Measurements from ENCODE around the gene SLC29A3. TPM values are rescaled to one million over a fixed set of nuclear protein-coding genes. Genes with fewer than 3 reads are reported as not detected.
A peak's percentile ranks its signal among the peaks of the same experiment; 100 is the strongest.
"Not testable (repeated sequence)": the region's sequence is repeated elsewhere in the genome, so short reads cannot be mapped to it uniquely, and the experiment has no call there.

SLC29A3 gene
- 1.0 and 1.8 TPM in 2 replicates for total RNA-seq (2014; rRNA removed)
- 1.7 TPM for polyA plus RNA-seq (2012)

DNA sequence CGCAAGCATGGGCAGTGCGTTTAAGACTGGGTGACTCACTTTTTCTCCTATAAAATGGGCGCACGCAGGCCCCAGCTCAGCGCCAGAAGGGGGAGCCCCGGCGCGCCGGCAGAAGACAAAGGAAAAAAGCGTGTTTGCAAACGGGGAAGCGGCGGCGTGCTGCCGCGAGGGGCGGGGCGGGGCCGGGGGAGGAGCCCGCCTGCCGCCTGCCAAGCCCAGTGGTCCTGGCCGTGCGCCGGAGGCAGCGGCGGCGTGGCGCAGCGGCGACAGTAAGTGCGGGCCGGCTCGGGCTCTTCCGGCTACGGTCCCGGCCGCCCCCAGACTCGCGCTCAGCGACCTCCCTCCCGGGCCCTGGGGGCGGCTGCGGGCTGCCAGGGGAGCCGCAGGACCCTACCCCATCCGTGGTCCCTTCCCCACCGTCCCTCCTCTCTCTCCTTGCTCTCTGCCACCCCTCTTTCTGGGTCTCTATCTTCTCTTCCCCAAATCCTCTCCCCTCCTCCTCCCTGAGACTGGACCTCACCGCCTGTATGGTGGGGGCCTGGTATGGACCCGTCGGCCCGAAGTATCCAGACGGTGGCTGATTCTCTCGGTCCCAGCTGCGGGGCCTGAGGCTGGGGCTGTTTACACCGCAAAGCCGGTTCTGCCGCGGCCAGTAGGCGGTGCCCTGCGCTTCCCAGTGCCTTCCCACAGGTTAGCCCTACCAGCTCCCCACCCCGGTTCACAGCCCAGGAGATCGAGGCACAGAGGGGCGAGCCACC lies at the start of gene SLC29A3:
Gene SLC29A3 (plus strand): TSS at position 218 of the 758 bp plus-strand sequence. CDS start 51 bp downstream, at position 269.
- DNase-seq (ENCODE audit: low read depth), result peak; percentile 66

DNA sequence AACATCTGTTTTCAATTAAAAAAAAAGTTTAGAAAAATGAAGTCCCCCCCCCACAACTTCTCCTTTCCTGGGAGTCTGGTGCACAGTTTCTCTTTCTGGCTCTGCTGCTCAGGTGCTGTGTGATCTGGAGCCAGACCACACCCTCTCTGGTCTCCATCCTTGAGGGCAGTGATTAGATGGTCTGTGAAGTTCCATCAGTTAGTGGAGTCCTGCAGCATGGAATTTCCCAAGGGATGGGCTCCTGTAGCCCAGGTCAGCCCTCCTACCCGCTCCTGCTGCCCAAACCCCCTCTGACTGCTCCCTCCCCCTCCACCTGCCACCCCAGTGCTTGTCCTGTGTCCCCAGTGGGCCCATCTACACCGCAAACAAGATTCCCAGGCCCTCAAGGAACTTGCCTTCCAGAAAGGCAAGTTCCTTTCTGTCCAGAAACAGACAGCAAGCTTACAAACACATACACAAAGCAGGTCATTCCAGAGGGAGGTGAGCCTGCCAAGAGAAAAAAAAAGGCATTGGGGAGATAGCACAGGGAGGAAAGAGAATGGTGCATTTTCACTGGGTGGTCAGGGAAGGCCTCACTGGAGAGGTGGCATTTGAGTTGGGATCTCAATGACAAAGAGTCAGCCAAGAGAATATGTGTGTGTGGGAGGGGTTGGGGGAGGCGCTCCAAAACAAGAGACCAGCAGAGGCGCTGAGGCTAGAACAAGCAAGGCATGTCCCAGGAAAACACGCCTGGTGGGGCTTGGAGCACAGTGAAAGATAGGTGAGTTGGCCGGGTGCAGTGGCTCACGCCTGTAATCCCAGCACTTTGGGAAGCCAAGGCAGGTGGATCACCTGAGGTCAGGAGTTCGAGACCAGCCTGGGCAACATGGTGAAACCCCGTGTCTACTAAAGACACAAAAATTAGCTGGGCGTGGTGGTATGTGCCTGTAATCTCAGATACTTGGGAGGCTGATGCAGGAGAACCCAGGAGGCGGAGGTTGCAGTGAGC lies 49.5 kb upstream of the SLC29A3 start:
- no peak for DNase-seq (ENCODE audit: low read depth)

DNA sequence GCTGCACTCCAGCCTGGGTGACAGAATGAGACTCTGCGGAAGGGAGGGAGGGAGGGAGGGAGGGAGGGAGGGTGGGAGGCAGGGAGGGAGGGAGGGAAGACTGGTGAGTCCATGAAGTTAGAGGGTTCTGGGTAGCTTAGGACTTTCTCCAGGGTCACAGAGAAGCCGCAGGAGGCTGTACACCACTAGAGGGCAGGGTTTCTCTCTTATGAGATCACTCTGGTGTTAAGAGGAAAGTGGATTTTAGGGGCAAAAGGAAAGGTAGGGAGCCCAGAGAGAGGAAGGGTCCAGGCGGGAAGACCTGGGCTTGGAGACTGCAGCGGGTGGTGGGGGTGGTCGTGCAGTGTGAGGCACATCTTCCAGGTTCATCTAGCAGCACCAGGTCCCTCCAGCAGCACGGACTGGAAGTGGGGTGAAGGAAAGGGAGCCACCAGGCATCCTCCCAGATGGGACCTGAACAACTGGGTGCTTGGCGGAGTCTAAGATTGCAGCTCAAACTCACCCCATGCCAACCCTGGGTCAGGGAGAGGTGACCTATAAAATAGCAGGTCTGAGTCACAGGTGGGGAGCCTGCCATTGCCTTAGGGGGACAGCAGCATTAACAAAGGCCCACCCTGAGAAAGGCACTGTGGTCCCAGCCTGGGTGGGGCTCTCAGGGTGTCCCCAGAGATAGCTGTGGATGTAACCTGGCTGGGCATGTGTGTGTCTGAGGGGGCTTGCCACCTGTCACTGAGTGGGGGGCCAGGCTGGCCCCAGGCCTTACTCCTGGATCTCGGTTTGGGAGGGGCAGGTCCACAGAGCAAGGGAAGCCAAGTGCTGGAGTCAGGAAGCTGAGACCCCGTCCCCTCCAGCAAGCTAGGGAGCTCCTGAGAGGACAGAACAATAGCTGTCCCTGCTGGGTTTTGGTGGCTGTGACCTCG lies 48.5 kb upstream of the SLC29A3 start:
- DNase-seq (ENCODE audit: low read depth), result peak; percentile 59

DNA sequence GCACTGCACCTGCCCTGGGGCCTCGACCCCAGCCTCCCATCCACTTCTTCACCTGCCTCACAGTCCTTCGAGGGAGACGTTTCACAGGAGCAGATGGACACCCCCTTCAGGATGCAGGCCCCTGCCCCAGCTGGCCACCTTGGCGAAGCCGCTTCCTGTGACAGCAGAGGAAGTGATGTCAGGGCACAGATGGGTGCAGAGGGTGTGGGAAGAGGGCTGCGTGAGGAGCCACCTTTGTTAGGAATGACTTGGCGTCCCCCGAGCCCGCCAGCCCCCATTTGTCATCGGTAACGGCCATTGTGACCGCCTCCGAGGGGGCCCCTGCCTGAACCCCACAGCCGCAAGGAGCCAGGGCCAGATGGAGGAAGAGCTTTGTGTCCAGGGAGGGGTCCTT lies 47.4 kb upstream of the SLC29A3 start:
- no peak for DNase-seq (ENCODE audit: low read depth)

DNA sequence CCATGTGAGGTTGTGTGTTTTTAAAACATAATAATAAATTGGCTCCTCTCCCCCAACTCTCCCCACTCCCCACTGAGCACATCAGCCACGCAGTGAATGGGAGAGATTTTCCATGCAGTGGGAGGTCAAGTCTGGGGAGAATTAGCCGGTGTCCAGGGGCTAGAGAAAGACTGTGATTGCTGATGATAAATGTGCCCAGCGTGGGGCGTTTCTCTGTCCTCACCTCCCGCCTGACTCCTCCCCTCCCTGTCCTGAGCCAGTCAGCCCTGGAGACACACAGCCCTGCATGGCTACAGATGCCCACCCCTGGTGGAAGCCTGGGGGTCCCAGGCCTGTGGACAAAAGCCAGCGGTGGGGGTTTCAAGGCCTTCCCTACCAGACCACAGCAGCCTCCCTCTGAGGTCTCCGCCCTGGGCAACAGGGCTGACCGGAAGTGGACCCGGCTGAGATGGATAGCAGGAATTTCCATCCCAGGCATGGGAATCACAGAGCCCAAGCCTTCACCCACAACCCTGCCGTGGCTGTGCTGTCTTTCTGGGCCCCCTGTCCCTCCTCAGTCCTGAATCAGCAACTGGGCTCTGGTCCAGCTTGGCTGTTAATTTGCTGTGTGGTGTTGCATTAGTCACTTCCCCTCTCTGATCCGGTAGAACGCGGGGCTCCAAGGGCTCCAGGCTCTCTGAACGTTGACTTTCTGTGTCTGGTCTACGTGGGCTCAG lies 46.8 kb upstream of the SLC29A3 start:
- peak; percentile 37 for DNase-seq (ENCODE audit: low read depth)

DNA sequence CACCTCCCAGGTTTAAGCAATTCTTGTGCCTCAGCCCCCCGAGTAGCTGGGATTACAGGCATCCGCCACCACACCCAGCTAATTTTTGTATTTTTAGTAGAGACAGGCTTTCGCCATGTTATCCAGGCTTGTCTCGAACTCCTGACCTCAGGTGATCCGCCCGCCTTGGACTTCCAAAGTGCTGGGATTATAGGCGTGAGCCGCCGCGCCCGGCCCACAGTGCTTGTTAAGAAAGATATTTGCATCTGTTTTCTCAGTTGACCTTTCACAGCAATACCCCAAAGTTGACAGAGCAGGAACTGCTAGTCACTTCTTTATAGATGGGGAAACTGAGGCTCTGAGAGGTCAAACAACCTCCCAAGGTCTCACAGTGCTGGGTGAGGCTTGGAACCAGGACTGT lies 46.1 kb upstream of the SLC29A3 start:
- not testable (repeated sequence) for DNase-seq (ENCODE audit: low read depth)

DNA sequence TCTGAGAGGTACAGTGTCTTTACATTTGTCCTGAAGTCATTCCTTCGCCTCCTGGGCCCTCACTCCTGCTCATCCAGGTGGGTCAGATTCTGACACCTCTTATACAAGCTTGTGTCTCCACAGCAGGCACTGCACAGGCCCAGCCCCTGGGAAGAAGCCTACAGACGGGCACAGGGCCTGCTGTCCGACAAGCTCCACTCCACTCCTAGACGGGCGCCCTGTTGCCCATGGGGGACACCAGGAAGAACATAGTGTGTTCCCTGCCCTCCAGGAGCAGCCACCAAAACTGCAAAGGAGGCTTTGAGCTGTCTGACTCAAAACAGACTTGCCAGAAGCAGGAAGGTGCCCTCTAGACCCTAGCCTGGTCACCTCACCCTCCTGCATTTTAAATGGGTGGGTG lies 45.6 kb upstream of the SLC29A3 start:
- DNase-seq (ENCODE audit: low read depth), result no peak

DNA sequence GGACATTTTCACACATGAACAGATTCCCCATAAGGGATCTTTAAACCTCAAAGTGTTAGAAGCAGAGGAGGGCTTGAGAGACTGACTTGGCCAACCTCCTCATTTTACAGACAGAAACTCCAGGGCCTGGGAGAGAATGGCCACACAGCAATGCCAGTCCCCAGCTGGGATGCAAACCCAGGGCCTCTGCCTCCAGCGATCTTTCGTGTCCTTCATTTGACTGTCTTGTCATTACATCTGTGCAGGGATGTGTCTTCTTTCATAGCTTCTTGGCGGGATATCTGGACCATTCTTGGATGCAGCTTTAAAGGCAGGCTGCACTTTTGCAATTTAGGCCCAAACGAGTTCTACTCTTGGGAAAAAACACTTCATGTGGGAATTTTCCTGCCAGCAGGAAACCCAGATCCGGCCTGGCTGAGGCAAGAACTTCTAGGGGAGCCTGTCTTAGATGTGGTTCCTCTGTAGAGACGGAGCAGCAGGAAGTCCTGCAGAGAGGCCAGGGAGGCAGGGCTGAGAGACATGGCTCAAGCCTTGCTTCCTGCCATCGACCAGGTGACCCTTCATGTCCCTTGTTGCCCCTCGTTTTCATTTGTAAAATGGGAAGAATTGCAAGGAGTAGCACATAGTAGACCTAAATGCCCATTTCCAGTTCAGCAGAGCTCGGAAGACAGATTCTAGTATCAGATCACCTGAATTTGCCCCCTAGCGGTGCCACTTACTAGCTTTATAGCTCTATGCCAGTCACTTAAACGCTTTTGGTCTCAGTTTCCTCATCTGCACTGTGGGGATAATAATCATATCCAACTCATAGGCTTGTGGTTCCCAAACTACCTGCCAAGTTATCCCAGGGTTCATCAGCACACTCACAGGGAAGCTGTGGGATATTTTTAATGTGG lies 43.9 kb upstream of the SLC29A3 start:
- no peak for DNase-seq (ENCODE audit: low read depth)

DNA sequence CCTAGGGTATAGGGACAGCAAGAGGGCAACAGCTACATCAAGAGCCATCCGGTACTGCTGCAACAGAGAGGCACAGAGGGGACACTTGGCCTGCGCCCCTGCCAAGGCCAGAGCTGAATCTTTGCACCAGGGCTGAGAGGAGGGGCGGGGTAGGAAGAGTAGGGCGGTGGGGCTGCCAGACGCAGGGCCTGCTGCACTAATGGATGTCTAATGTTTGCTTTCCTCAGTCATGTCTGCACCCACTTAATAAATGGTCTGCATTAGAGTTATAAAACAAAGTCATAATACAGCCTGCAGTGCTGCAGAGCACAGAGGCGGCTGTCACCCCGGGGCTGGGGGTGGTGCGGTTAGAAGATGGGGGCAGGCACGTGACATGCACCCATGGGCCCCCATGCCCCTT lies 42.2 kb upstream of the SLC29A3 start:
- no peak for DNase-seq (ENCODE audit: low read depth)

DNA sequence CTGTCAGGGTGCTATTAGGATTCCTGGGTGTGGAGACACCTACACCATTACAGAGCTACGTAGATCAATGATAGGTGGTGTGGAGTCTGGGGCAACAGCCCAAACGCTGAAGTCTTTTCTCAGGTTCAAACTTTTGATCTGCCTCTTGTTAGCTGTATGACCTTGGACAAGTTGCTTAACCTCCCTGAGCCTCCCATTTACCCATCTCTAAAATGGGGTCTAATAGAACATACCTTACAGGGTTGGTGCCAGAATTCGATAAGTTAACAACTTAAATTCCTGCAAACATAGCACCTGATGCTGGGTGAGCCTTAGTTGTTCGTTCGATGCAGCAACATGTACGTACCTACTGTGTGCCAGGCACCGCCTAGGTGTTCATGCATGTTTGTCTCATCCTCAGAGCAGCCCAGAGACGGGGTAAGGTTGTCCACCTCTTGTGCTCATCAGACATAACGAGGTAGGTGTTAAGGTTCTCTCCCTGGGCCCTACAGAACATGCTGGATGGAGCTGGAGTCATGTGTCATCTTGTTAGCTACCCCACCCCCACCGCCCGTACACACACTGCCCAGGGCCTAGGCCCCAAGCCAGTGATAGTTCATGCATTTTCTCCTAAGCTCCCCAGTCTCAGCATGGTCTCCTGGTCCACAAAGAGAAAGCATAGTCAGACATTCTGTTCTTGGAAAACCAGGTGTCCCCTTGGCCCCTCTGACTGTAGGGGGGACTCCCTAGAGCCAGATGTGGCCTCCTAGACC lies 41.0 kb upstream of the SLC29A3 start:
- no peak for DNase-seq (ENCODE audit: low read depth)

DNA sequence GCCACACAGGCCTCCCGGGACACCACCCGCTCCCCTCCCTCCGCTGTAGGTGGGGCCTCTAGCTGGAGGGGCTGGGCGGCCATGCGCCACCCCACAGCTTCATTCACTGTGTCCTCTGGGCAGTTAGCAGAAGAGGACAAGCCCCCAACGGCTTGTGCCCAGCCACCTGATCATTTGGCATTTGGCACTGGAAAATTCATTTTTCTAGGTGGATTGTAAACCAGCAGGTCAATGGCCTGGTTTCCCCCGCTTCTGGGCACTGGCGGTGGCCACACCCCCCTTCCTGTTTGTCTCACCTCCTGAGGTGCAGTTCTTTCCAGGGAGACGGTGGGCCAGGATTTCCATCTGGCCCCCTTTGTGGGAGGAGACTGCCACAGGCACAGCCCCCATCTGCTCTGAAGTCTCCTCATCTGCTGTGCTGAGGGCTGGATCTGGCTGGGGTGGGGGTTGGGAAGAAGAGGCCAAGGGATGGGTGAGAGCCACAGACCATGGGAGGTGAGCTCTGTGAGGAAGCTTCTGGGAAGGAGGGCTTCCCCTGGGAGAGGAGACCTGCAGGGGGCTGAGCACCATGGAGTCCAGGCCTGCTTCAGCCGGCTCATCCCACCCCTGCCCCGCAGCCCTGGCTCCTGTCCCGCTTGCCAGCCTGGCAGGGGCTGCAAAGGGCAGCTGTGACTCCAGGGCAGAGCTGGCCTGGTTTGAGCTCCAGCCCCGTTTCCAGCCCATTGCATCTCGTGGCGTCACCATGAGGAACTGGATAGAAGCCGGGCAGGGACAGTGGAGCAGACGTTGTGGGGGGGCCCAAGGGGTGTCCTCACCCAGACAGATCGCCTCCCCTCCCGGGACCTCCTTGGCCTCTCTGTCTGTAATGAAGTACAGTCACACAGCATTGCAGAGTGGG lies 40.1 kb upstream of the SLC29A3 start:
- DNase-seq (ENCODE audit: low read depth), result no peak

DNA sequence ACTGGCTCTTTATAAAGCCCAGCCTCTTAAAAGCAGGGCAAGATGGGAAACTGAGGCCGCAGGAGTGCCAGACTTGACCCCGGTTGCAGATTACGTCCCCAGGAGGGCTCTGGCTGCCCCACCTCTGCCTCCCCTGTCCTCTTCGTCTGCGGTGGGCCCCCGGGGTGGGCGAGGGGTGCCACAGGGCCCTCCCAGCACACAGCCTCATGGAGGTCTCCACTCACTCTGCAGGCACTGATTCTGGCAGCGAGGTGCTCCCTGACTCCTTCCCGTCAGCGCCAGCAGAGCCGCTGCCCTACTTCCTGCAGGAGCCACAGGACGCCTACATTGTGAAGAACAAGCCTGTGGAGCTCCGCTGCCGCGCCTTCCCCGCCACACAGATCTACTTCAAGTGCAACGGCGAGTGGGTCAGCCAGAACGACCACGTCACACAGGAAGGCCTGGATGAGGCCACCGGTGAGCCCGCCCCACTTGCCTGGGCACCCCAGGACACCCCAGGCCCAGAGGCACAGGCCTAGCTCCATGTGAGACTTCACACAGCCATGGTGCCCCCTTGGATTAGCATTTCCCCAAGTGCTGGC lies 39.4 kb upstream of the SLC29A3 start:
- DNase-seq (ENCODE audit: low read depth), result no peak

DNA sequence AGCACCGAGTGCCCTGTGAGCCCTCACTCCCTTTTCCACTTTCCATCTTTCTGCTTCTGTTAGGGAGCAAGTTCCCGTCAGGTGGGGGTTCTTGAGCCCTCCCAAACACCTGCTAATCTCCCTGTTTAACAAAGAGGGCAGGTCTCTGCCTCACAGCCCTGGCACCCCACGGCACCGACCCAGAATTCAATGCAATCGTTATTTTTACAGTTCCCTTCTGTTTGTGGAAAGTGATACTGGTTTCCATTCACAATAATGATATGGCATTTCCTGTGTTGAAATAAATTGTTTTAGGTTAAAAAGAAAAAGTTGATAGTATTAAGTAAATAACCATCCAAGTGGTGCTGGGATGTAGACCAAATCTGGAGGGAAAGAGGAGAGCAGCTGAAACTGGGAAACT lies 38.8 kb upstream of the SLC29A3 start:
- DNase-seq (ENCODE audit: low read depth), result no peak

DNA sequence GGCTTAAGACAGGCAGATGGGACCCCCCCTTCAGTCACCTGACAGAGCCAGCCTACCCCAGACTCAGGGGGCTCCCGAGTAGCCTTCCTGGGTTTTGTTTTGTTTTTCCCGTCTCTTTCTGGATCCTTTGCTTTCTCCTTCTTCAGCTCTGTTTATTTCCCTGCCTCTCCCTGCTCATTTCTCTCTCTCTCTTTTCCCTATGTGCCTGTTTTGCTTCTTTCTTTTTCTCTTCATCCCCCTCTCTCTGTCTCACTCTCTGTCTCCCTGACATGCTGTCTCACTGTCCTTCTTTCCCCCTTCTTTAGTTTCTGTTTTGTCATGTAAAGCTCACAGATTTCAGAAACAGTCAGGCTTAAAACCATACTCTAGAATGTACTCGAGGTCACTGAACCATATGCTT lies 38.2 kb upstream of the SLC29A3 start:
- DNase-seq (ENCODE audit: low read depth), result no peak

DNA sequence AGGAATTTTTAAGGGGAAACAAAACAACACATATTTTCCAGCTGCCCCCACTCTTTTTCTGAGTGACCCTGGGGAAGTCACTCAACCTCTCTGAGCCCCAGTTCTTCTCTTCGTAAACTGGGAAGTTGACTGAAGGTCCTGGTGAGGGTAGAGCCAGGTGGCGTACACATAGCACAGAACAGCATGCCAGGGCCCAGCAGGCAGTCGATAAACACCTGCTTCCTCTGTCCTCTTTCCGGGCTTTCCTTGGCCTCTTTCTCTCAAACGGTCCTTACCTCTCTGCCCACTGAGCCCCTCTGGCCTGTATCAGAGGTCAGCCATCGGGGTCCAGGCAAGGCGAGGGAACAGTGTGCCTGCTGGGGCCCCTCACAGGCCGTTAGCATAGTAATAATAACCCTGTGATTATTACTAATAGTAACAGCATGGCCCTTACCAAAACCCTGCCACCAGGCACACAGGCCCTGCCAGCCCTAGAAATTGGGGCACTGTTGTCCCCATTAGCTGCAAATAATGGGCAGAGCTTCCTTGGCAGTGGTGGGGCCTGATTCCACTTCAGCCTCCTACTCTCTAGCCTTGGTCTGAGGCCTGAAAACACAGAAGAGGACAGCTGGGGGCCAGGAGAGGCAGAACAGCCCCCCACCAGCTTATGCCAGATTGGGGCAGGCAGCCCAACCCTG lies 37.3 kb upstream of the SLC29A3 start:
- no peak for DNase-seq (ENCODE audit: low read depth)

DNA sequence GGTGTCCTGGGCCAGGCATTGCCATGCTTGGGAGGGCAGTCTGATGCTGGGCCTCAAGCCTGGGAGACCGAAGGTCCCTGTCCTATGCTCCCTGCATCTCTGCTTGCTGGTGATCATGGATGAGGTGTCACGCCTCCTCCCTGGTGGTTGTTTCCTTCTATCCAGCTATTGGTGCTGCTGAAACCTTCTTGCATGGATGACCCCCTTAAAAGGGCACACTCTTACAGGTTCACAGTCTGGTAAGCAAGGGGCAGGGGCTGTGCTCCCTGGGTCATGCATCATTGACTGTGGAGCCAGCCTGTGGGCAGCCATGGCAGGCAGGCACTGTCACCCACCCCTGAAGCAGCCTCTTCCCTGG lies 36.8 kb upstream of the SLC29A3 start:
- no peak for DNase-seq (ENCODE audit: low read depth)

DNA sequence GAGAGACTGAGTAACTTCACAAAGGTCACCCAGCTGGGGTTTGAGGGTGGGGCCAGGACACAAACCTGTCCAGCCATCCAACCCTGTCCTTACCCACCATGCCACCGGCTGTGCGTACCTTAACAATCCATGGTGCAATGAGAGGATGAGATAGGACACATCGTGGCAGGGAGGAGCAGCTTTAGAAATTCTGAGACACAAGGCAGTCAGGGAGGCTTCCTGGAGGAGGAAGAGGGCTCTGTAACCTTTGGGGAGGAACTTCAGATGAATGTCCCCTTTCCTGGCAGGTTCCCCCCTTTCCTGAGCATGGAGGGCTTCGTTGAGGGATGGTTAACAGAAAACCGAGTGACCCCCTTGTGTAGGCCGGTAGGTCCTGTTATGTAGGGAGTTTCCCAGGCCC lies 35.6 kb upstream of the SLC29A3 start:
- no peak for DNase-seq (ENCODE audit: low read depth)

Data from LHCN-M2 (cell line).